GM23248 (cell line): Measurements from ENCODE around the gene CNTNAP5. TPM values are rescaled to one million over a fixed set of nuclear protein-coding genes. Genes with fewer than 3 reads are reported as not detected.

Experiments used
- DNase-seq: peaks from one replicate; pipeline ENCODE4 v3.0.0-alpha.2; 2015
- H2AFZ ChIP-seq: fragments of 200-600 bp; sonication (generic); 2 replicates; pipeline ENCODE4 v1.6.1; 2016; ENCODE audit warnings: antibody characterized with exemption
- H3F3A ChIP-seq: fragments of 200-600 bp; sonication (generic); 2 replicates; pipeline ENCODE4 v1.6.1; 2016; ENCODE audit warnings: mild to moderate bottlenecking, antibody characterized with exemption, mixed run types; ENCODE audit not compliant: insufficient read depth
- H3K27ac ChIP-seq: fragments of 200-600 bp; sonication (generic); 2 replicates; pipeline ENCODE4 v1.5.1; 2016; ENCODE audit warnings: mild to moderate bottlenecking
- H3K27me3 ChIP-seq: fragments of 200-600 bp; sonication (generic); replicated peaks from 2 replicates; pipeline ENCODE4 v1.6.1; 2016; ENCODE audit warnings: mild to moderate bottlenecking; ENCODE audit not compliant: insufficient read depth
- H3K36me3 ChIP-seq: fragments of 200-600 bp; sonication (generic); 2 replicates; pipeline ENCODE4 v1.6.1; 2016; ENCODE audit warnings: low read depth, mild to moderate bottlenecking
- H3K4me1 ChIP-seq: fragments of 200-600 bp; sonication (generic); 2 replicates; pipeline ENCODE4 v1.6.1; 2016; ENCODE audit warnings: mild to moderate bottlenecking; ENCODE audit not compliant: insufficient read depth
- H3K4me2 ChIP-seq: fragments of 200-600 bp; sonication (generic); one replicate; pipeline ENCODE4 v1.6.1; 2016; ENCODE audit warnings: mild to moderate bottlenecking; ENCODE audit not compliant: unreplicated experiment
- H3K4me3 ChIP-seq: fragments of 200-600 bp; sonication (generic); 2 replicates; pipeline ENCODE4 v1.5.1; 2016; ENCODE audit warnings: mild to moderate bottlenecking
- H3K79me2 ChIP-seq: fragments of 200-600 bp; sonication (generic); 2 replicates; pipeline ENCODE4 v1.6.1; 2016; ENCODE audit warnings: mild to moderate bottlenecking; ENCODE audit not compliant: insufficient read depth
- H3K9ac ChIP-seq: fragments of 200-600 bp; sonication (generic); 2 replicates; pipeline ENCODE4 v1.6.1; 2016; ENCODE audit warnings: mild to moderate bottlenecking
- H3K9me2 ChIP-seq: fragments of 200-600 bp; sonication (generic); 2 replicates; pipeline ENCODE4 v1.6.1; 2016; ENCODE audit warnings: mixed run types, mild to moderate bottlenecking, moderate library complexity; ENCODE audit not compliant: insufficient read depth
- H3K9me3 ChIP-seq: fragments of 200-600 bp; sonication (generic); one replicate; pipeline ENCODE4 v1.6.1; 2017; ENCODE audit warnings: low read depth
- H4K20me1 ChIP-seq: fragments of 200-600 bp; sonication (generic); 2 replicates; pipeline ENCODE4 v1.6.0; 2016; ENCODE audit not compliant: insufficient read depth
- EZH2 ChIP-seq: fragments of 200-600 bp; sonication (generic); IDR thresholded peaks from 2 replicates; pipeline ENCODE4 v1.6.1; 2018; ENCODE audit warnings: antibody characterized with exemption, mild to moderate bottlenecking; ENCODE audit not compliant: insufficient read depth, poor library complexity, severe bottlenecking
- EZH2phosphoT487 ChIP-seq: fragments of 200-600 bp; sonication (generic); IDR thresholded peaks from 2 replicates; pipeline ENCODE4 v1.6.1; 2018; ENCODE audit warnings: antibody characterized with exemption, moderate library complexity, mild to moderate bottlenecking, low read depth; ENCODE audit not compliant: insufficient read depth
- WGBS, 2 experiments: methylation state at CpG; one replicate each; pipeline ENCODE4 v1.1.6; 2015 to 2017; ENCODE audit warnings: low lambda C conversion rate in 2 of 2, low coverage in 1 of 2; ENCODE audit errors: missing lambda C conversion rate in 2 of 2; 5-methylcytosine and 5-hydroxymethylcytosine counted together
- in situ Hi-C: fragments of 300-500 bp; cut with MboI; formaldehyde crosslinking; loops from 2 replicates; pipeline ENCODE4 v1.15.0; 2020
- polyA plus RNA-seq: library from polyadenylated mRNA; unstranded; fragments of >200 nt; fragmentation: Nextera tagmentation; extraction: Ambion mirVana; gene quantifications from 2 replicates; pipeline ENCODE4 v1.2.1, GENCODE V29; 2016
- total RNA-seq: library from RNA; depleted of rRNA; stranded (reverse); fragments of >200 nt; shearing (Covaris generic); gene quantifications from 2 replicates; pipeline ENCODE4 v1.2.3, GENCODE V29; 2014

The CNTNAP5 gene
- total and polyA plus RNA-seq, 2 experiments from 2014 or later = not detected

GRCh38 chr2:124662946-124663644, 638.0 kb downstream of the CNTNAP5 start:
- H3K4me3 ChIP-seq = no peak overlapping the region
- no peak overlapping the region for H3K27ac ChIP-seq
- no peaks in the 10 kb centered on the region for H3K9me3 ChIP-seq
- no peak overlapping the region for H3K9ac ChIP-seq
- no peaks in the 10 kb centered on the region for H3F3A ChIP-seq
- in situ Hi-C loops = no loop called here
- no peaks in the 10 kb centered on the region for H3K27me3 ChIP-seq
- H3K4me1 ChIP-seq = no peaks in the 10 kb centered on the region
- no peak overlapping the region for H3K4me2 ChIP-seq
- DNase-seq = no peak
- WGBS, 2 experiments = 28 to 31% methylated on average over 9 of the region's 9 CpGs
- TF ChIP-seq EZH2 = no peak
- no peak for TF ChIP-seq EZH2phosphoT487
- H3K79me2 ChIP-seq = no peaks in the 10 kb centered on the region
- H4K20me1 ChIP-seq = no peaks in the 10 kb centered on the region
- no peaks in the 10 kb centered on the region for H3K36me3 ChIP-seq
- no peaks in the 10 kb centered on the region for H3K9me2 ChIP-seq
- H2AFZ ChIP-seq = no peak overlapping the region

- Histone ChIP-seq H3K36me3 (no peaks in the 10 kb centered on the region), H3K4me3 (no peak overlapping the region), H3K9me2 (no peaks in the 10 kb centered on the region), H3K9ac (no peak overlapping the region), H4K20me1 (no peaks in the 10 kb centered on the region), H3F3A (no peaks in the 10 kb centered on the region), H3K27ac (no peak overlapping the region), H3K27me3 (no peaks in the 10 kb centered on the region), H2AFZ (no peak overlapping the region), H3K79me2 (no peaks in the 10 kb centered on the region), H3K4me1 (no peaks in the 10 kb centered on the region), H3K4me2 (no peak overlapping the region), H3K9me3 (no peaks in the 10 kb centered on the region)
- DNase-seq = no peak
- in situ Hi-C loops = no loop called here
- no peak for TF ChIP-seq EZH2
Measured at GRCh38 chr2:124663645-124663997, 638.5 kb downstream of the CNTNAP5 start.

- H3K9me3 ChIP-seq = no peaks in the 10 kb centered on the region
- H3K9me2 ChIP-seq = no peaks in the 10 kb centered on the region
- no peak overlapping the region for H3K4me2 ChIP-seq
- DNase-seq = no peak
- in situ Hi-C loops = no loop called here
- no peaks in the 10 kb centered on the region for H3K36me3 ChIP-seq
- no peak overlapping the region for H3K4me3 ChIP-seq
- WGBS, 2 experiments = 29 to 34% methylated on average over 5 of the region's 5 CpGs
- no peak overlapping the region for H2AFZ ChIP-seq
- no peaks in the 10 kb centered on the region for H4K20me1 ChIP-seq
- no peak for TF ChIP-seq EZH2phosphoT487
- no peak for TF ChIP-seq EZH2
- no peaks in the 10 kb centered on the region for H3K4me1 ChIP-seq
- H3K9ac ChIP-seq = no peak overlapping the region
- H3F3A ChIP-seq = no peaks in the 10 kb centered on the region
- H3K27ac ChIP-seq = no peak overlapping the region
- no peaks in the 10 kb centered on the region for H3K27me3 ChIP-seq
- H3K79me2 ChIP-seq = no peaks in the 10 kb centered on the region
Measured at GRCh38 chr2:124664363-124664762, 639.3 kb downstream of the CNTNAP5 start.

- no peaks in the 10 kb centered on the region for H3K27me3 ChIP-seq
- no peak overlapping the region for H2AFZ ChIP-seq
- no peak for DNase-seq
- no peaks in the 10 kb centered on the region for H3F3A ChIP-seq
- no peaks in the 10 kb centered on the region for H3K4me1 ChIP-seq
- 14 to 15% methylated on average over 2 of the region's 2 CpGs for WGBS, 2 experiments
- in situ Hi-C loops = no loop called here
- H3K4me3 ChIP-seq = no peak overlapping the region
- no peaks in the 10 kb centered on the region for H3K9me2 ChIP-seq
- H3K36me3 ChIP-seq = no peaks in the 10 kb centered on the region
- no peaks in the 10 kb centered on the region for H3K79me2 ChIP-seq
- H3K9me3 ChIP-seq = no peaks in the 10 kb centered on the region
- no peaks in the 10 kb centered on the region for H4K20me1 ChIP-seq
- no peak overlapping the region for H3K9ac ChIP-seq
- H3K4me2 ChIP-seq = no peak overlapping the region
- no peak overlapping the region for H3K27ac ChIP-seq
- TF ChIP-seq EZH2 = no peak
- TF ChIP-seq EZH2phosphoT487 = no peak
Measured at GRCh38 chr2:124666976-124667375, 641.9 kb downstream of the CNTNAP5 start.

- WGBS, 2 experiments = 0 to 3% methylated on average over 2 of the region's 2 CpGs
- Histone ChIP-seq H2AFZ (no peak overlapping the region), H3K4me3 (no peak overlapping the region), H3K27me3 (no peaks in the 10 kb centered on the region), H3K27ac (no peak overlapping the region), H3K36me3 (no peaks in the 10 kb centered on the region), H3K79me2 (no peaks in the 10 kb centered on the region), H3K9me2 (no peaks in the 10 kb centered on the region), H3K4me2 (no peak overlapping the region), H3K9ac (no peak overlapping the region), H4K20me1 (no peaks in the 10 kb centered on the region), H3K9me3 (no peaks in the 10 kb centered on the region), H3F3A (no peaks in the 10 kb centered on the region), H3K4me1 (no peaks in the 10 kb centered on the region)
- TF ChIP-seq EZH2 = no peak
- TF ChIP-seq EZH2phosphoT487 = no peak
- in situ Hi-C loops = no loop called here
- DNase-seq = no peak
Measured at GRCh38 chr2:124668161-124668560, 643.1 kb downstream of the CNTNAP5 start.
